Spinal cord (tissue), 10 donors: ENCODE measurements around the gene RAPGEF4. TPM values are rescaled to one million over a fixed set of nuclear protein-coding genes. Genes with fewer than 3 reads are reported as not detected.

Experiments used
- DNase-seq, 6 donors: peaks; one replicate each; pipeline versions ENCODE4 v3.0.0 to v3.0.0-alpha.2; 2013 to 2015; ENCODE audit warnings: low spot score in 6 of 6, low read depth in 4 of 6
- H3K27ac ChIP-seq: one replicate; pipeline ENCODE4 v1.5.1; 2013; ENCODE audit warnings: low read depth, low read length, control low read depth
- H3K27me3 ChIP-seq: one replicate; pipeline ENCODE4 v1.6.1; 2013; ENCODE audit warnings: low read length; ENCODE audit not compliant: control insufficient read depth, insufficient read depth
- H3K36me3 ChIP-seq: one replicate; pipeline ENCODE4 v1.6.1; 2013; ENCODE audit warnings: low read length; ENCODE audit not compliant: control insufficient read depth, insufficient read depth
- H3K4me1 ChIP-seq: one replicate; pipeline ENCODE4 v1.6.1; 2013; ENCODE audit warnings: low read length; ENCODE audit not compliant: control insufficient read depth, insufficient read depth
- H3K4me3 ChIP-seq: one replicate; pipeline ENCODE4 v1.5.1; 2013; ENCODE audit warnings: low read depth, low read length, control low read depth
- H3K9me3 ChIP-seq: one replicate; pipeline ENCODE4 v1.6.1; 2013; ENCODE audit warnings: low read length; ENCODE audit not compliant: control insufficient read depth, insufficient read depth
- WGBS: methylation state at CpG from one replicate; pipeline ENCODE4 v1.1.5; 2013; ENCODE audit warnings: missing lambda C conversion rate; ENCODE audit not compliant: insufficient coverage; 5-methylcytosine and 5-hydroxymethylcytosine counted together
- polyA plus RNA-seq, 2 donors: library from polyadenylated mRNA; unstranded; fragments of 120-200 nt; gene quantifications; one replicate each; pipeline ENCODE4 v1.2.1, GENCODE V29; 2013; ENCODE audit not compliant: insufficient read length in 2 of 2
- total RNA-seq, 2 donors: library from RNA; depleted of rRNA in 1 of 2; stranded (reverse); fragments of 120-200 nt in 1 of 2; fragments of >200 nt in 1 of 2; gene quantifications; one replicate each; pipeline versions ENCODE4 v1.2.3 to v1.2.4, GENCODE V29; 2013 to 2014
- donor health status: healthy.

The RAPGEF4 gene
- total and polyA plus RNA-seq, 4 donors = 31.1 to 65.8 (median 44.4) TPM

DNA sequence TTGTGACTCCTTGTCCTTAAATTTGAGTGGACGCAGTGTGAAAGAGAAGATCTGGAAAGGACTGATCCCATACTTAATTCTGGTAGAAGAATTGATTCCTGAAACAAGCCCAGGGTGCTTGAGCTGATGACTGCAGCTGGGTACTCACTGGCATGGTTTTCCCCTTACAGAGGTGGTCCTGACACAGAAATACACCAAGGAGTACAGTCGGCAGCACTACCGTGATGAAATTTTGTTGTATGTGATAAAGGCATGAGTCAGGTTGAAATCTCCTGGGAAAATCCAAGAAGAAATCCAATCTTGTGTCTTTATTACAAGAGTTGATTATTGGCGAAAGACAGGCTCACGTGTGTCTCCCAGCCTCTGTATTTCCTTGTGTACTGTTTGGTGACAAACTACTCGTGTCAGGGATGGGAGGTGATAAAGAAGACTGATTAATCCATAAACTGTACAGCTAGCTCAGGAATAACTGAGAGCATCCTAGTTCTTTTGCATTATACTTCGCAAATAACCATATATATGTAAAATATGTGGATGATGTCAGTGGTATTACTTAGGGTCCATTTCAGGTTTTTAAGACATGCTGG, 76.6 kb downstream of the RAPGEF4 start:
- H3K36me3 ChIP-seq = peaks cover 3% of the 10 kb centered on the region
- 83% methylated on average over 2 of the region's 7 CpGs for WGBS
- H3K27ac ChIP-seq = no peak overlapping the region
- H3K9me3 ChIP-seq = no peaks in the 10 kb centered on the region
- H3K4me3 ChIP-seq = no peak overlapping the region
- H3K4me1 ChIP-seq = no peaks in the 10 kb centered on the region
- no peaks in the 10 kb centered on the region for H3K27me3 ChIP-seq
- peak in 1 of 6 donors; percentile 36 for DNase-seq

DNA sequence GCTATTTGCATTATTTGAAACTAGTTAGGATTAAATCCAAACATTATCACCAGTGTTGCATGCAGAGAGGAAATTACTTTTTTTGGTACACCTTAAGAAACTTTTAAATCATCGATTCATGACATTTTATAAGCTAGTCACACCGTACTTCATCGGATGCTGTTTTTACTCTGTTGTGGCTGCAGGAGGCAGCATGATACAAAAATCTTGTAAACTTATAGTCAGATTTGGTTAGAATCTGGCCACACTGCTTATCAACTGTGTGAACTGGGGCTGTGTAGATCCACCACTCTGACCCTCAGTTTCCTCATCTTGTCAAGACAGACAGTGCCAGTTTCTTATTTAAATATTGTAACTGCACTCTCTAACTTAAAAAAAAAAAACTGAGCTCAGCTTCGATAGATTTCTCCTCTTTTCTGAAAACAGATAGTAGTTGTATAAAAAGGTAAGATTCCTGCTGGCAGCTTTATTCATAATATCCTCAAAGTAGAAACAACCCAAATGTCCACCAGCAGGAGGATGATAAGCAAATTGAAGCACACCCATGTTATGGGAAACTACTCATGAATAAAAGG, 77.8 kb downstream of the RAPGEF4 start:
- Histone ChIP-seq H3K4me3 (no peak overlapping the region), H3K9me3 (peaks cover 1% of the 10 kb centered on the region), H3K4me1 (no peaks in the 10 kb centered on the region), H3K27ac (no peak overlapping the region), H3K27me3 (no peaks in the 10 kb centered on the region), H3K36me3 (peaks cover 3% of the 10 kb centered on the region)
- DNase-seq = peak in 2 of 6 donors; percentile 50 to 74
- WGBS = no CpG with 5 or more reads among the region's 4 CpGs

DNA sequence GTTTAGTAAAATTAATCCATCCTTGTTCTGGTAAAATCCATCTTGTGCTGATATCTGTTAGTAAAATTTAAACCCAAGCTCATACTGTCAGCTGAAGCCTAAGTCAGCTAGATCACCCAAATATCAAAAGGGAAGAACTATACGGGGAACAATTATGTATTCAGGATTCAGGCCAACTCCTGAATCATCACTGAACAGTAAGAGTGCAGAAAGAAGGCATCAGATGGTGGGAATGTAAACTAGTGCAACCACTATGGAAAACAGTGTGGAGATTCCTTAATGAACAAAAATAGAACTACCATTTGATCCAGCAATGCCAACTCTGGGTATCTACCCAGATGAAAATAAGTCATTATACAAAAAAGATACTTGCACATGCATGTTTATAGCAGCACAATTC, 81.8 kb downstream of the RAPGEF4 start:
- Histone ChIP-seq H3K4me3 (no peak overlapping the region), H3K4me1 (no peaks in the 10 kb centered on the region), H3K36me3 (peaks cover 3% of the 10 kb centered on the region), H3K9me3 (peaks cover 1% of the 10 kb centered on the region), H3K27ac (no peak overlapping the region), H3K27me3 (no peaks in the 10 kb centered on the region)
- WGBS = no CpG with 5 or more reads among the region's 1 CpG
- no peak for DNase-seq

DNA sequence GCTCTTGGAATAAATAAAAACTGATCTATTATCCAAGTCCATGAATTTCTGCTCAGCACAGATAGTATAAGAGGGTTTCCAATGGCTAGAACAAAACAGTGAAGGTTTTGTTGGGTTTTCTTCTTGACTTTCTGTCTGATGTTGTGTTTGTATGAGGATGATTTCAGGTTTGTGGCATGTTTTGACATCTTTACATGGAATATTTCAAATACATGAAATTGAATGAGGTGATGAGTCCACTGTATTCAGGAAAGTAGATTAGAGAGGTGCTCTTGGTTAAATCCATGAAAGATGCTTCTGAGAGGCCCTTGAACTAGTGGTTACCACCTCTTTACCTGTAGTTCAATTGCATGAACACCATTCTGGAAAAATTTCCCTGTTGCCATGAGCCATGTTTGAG, 84.3 kb downstream of the RAPGEF4 start:
- no peaks in the 10 kb centered on the region for H3K4me1 ChIP-seq
- H3K27ac ChIP-seq = no peak overlapping the region
- H3K4me3 ChIP-seq = no peak overlapping the region
- no peak for DNase-seq
- peaks cover 1% of the 10 kb centered on the region for H3K9me3 ChIP-seq
- no peaks in the 10 kb centered on the region for H3K27me3 ChIP-seq
- H3K36me3 ChIP-seq = peaks cover 3% of the 10 kb centered on the region

DNA sequence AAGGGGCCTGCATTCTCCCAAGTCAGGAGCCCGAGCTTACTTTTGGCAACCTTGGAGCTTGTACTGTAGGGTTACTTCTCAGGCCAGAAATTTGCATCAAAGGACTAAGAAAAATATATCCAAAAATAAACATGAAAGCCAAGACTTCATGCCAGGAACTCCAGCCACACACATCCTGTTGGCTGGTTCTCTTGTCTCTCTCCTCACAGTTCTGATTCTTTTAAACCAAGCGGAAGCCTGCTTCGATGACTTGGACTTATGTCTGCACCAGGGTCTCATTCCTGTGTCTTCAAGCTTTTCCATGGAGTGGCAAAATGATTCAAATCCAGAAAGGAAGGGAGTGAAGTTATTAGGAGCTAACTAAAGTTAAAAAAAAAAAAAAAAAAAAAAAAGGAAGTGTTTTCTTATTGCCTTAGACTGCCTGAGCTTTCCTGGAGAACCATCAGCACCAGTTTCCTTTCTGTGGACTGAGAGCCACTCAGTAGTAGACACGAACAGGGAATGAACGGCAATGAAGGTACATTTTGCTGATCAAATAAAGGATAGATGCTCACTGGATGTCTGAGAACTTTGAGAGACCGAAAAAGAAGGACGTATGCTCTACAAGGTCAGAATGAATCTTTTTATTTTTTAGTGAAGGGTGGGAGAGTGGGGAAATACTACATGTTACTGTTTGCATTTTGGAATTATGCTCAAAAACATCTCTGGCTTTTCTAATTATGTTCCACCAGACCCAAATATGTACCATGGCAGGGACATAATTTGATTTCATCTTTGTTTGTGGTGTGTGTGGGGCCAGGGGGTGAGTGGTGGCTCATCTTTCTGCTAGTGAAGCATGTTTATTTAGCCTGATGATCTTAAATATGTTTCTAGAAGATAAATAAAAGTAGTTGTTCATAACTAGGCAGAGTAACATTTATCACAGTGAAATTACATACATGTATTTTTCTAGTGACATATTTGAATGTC, 86.0 kb downstream of the RAPGEF4 start:
- Histone ChIP-seq H3K27ac (no peak overlapping the region), H3K4me3 (no peak overlapping the region), H3K27me3 (no peaks in the 10 kb centered on the region), H3K36me3 (no peaks in the 10 kb centered on the region), H3K4me1 (no peaks in the 10 kb centered on the region), H3K9me3 (peaks cover 1% of the 10 kb centered on the region)
- DNase-seq = no peak
- WGBS = 87% methylated on average over 7 of the region's 7 CpGs

DNA sequence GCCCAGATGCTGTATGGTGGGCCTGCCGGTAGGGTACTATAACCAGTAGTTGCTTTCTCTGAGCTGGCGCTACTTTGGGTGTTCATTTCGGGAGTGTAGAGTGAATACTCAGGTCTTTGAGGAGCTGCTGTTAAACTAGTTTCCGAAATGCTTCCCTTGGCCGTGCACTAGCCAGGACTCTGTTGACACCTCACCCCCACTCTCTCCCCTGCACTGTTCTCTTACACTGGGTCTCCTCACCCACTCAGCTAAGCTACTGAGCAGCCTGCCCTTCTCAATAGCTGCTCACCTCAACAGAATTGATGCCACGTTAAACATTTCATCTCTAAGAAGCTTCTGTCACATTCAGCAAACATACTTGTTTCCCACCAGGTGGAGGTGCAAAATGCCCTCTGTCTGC, 86.9 kb downstream of the RAPGEF4 start:
- H3K4me3 ChIP-seq = no peak overlapping the region

DNA sequence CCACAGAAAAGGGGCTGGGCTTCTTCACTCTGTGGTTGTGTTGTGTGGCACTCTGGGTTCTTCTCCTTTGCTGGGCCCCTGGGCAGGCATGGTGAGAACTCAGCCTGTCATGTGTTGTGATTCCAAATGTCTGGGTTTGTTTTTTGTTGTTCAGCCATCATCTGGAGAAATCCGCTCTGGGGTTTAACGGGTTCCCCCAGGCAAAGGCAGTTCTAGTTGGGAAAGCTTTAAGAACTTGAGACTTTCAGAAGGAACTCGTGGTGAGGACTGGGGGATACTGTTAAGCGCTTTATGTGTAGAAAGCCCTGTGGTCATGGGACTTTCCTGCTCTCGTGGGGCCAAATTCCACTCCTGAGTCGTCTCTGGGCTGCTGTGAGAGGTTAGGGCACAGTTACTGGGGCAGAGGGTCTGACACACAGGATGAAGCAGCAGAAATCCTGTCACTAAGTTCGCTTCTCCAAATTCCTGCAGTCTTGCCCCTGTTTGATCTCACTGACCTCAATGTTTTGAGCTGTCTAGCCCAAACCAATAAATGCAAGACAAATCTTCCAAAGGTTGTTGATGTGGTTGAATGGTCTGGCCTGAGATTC, 87.7 kb downstream of the RAPGEF4 start:
- H3K36me3 ChIP-seq = no peaks in the 10 kb centered on the region
- no peaks in the 10 kb centered on the region for H3K9me3 ChIP-seq
- WGBS = 79% methylated on average over 6 of the region's 7 CpGs
- no peak overlapping the region for H3K4me3 ChIP-seq
- no peaks in the 10 kb centered on the region for H3K4me1 ChIP-seq
- H3K27ac ChIP-seq = no peak overlapping the region
- DNase-seq = no peak
- H3K27me3 ChIP-seq = no peaks in the 10 kb centered on the region

More for the DNA sequence above, 86.9 kb downstream of the RAPGEF4 start:
- Histone ChIP-seq H3K27ac (no peak overlapping the region), H3K4me1 (no peaks in the 10 kb centered on the region), H3K27me3 (no peaks in the 10 kb centered on the region), H3K9me3 (no peaks in the 10 kb centered on the region), H3K36me3 (no peaks in the 10 kb centered on the region)
- WGBS = 95% methylated on average over 5 of the region's 6 CpGs
- no peak for DNase-seq

DNA sequence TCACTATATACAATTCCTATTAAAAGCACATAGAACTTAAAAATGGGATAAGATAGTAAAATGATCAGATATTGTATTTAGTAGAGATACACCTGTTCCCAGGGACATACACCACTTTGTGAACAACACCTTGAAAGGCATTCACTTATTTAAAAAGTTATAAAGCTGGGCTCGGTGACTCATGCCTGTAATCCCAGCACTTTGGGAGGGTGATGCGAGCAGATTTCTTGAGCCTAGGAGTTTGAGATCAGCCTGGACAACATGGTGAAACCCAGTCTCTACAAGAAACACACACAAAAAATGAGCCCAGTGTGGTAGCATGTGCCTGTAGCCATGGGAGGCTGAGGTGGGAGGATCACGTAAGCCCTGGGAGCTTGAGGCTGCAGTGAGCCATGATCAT, 90.9 kb downstream of the RAPGEF4 start:
- Histone ChIP-seq H3K27ac (no peak overlapping the region), H3K9me3 (no peaks in the 10 kb centered on the region), H3K4me1 (no peaks in the 10 kb centered on the region), H3K36me3 (no peaks in the 10 kb centered on the region), H3K4me3 (no peak overlapping the region), H3K27me3 (no peaks in the 10 kb centered on the region)
- no peak for DNase-seq
- WGBS = 100% methylated on average over 3 of the region's 3 CpGs

DNA sequence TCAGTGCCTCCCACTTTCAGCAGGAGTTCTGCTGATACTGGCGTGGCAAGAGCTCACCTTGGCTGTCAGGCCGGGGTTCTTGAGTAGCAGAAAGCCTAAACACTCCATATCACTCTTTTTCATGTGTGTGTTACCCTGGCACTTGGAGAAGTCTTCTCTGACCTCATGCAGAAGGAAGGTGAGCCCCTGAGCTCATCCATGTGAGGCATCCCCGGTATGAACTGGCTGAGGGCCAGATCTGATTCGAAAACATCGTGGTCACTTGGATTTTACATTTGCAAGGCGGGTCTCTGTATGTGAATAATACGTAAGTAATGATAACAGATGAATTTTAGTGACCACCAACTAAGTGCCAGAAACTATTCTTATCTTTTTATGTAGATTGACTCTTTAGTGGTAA, 93.6 kb downstream of the RAPGEF4 start:
- Histone ChIP-seq H3K36me3 (no peaks in the 10 kb centered on the region), H3K4me3 (no peak overlapping the region), H3K27ac (no peak overlapping the region), H3K9me3 (no peaks in the 10 kb centered on the region), H3K4me1 (no peaks in the 10 kb centered on the region), H3K27me3 (no peaks in the 10 kb centered on the region)
- 80% methylated on average over 1 of the region's 7 CpGs for WGBS
- no peak for DNase-seq
